ENCODE results near the gene EPB41L3. TPM values are rescaled to one million over a fixed set of nuclear protein-coding genes. Genes with fewer than 3 reads are reported as not detected.

EPB41L3 gene
- total and polyA plus RNA-seq, 2 experiments from 2014 or later = 20.8 to 22.2 TPM

DNA sequence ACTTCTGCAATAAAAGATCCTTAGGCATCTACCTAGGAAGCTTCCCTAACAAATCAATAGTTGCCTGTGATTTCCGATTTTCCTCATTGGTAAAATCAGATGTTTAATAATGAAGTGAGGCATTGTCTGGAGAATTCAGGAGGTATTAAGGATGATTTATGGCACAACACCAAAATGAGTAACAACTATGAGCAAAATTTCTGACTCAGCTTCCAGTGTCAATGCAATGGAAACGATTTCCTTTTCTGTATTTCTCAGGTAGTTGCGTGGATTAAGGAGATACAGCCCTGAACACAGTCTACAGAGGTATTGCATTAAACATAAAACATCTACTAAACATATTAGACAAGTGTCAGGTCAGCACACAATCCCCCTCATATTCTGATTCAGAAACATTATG, 99.5 kb downstream of the EPB41L3 start:
- no peaks in the 10 kb centered on the region for H3K9me3 ChIP-seq (ENCODE audit: low read depth)
- H3K36me3 ChIP-seq (ENCODE audit: low read depth) = no peaks in the 10 kb centered on the region
- H3K4me1 ChIP-seq (ENCODE audit: insufficient read depth) = peaks cover 5% of the 10 kb centered on the region
- no peak overlapping the region for H3K4me2 ChIP-seq (ENCODE audit: unreplicated experiment)
- no peak overlapping the region for H3K27ac ChIP-seq
- no peak overlapping the region for H3K4me3 ChIP-seq
- in situ Hi-C loops (cut with MboI) = no loop called here
- WGBS, 2 experiments (ENCODE audit: low coverage in 1 of 2, low lambda C conversion rate in 2 of 2, missing lambda C conversion rate in 2 of 2) = 29 to 34% methylated on average over 3 of the region's 3 CpGs
- H3K9ac ChIP-seq = no peak overlapping the region
- H2AFZ ChIP-seq = no peak overlapping the region
- no peaks in the 10 kb centered on the region for H3K79me2 ChIP-seq (ENCODE audit: insufficient read depth)
- no peak for TF ChIP-seq EZH2 (IDR thresholded peaks at IDR 0.05; ENCODE audit: insufficient read depth, poor library complexity, severe bottlenecking)
- TF ChIP-seq EZH2phosphoT487 (IDR thresholded peaks at IDR 0.05; ENCODE audit: insufficient read depth, low read depth) = no peak
- H3F3A ChIP-seq (ENCODE audit: insufficient read depth) = no peaks in the 10 kb centered on the region
- peak; percentile 73 for DNase-seq
- no peaks in the 10 kb centered on the region for H3K9me2 ChIP-seq (ENCODE audit: insufficient read depth)
- no peaks in the 10 kb centered on the region for H3K27me3 ChIP-seq (replicated peaks; ENCODE audit: insufficient read depth)
- H4K20me1 ChIP-seq (ENCODE audit: insufficient read depth) = no peaks in the 10 kb centered on the region

DNA sequence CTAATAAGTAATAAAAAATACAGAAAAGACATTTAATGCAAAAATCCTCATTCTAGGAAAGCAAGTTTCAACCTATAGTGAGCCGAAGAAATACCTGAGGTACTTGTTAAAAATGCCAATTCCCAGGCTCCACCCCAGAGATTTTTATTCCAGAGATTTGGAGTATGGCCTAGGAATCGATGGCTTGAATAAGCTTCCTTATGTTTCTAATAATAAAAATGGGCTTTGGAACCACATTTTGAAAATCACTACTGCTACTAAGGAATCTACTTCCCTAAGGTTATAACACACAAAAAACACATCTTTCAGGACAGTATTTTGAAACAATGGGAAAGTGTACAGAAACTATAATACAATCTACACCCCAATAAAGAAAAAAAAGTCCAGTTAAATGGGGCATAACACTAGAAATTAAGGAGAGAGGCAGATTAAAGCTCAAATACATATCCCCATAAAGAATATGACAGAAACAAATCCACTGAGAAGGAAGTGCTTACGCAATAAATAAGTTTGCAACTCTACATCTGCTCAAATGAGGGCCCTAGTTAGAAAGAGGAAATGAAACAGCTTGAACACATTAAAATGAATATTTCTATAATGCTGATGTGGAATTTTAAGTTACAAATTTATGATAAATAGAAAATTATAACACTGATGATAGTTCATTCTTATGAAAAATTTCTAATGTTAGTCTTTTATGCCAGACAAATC, 103.7 kb downstream of the EPB41L3 start:
- no peak for DNase-seq
- H3K4me1 ChIP-seq (ENCODE audit: insufficient read depth) = peaks cover 5% of the 10 kb centered on the region
- 36 to 50% methylated on average over 3 of the region's 3 CpGs for WGBS, 2 experiments (ENCODE audit: low coverage in 1 of 2, low lambda C conversion rate in 2 of 2, missing lambda C conversion rate in 2 of 2)
- H3F3A ChIP-seq (ENCODE audit: insufficient read depth) = no peaks in the 10 kb centered on the region
- H3K79me2 ChIP-seq (ENCODE audit: insufficient read depth) = no peaks in the 10 kb centered on the region
- H3K9me2 ChIP-seq (ENCODE audit: insufficient read depth) = no peaks in the 10 kb centered on the region
- H3K36me3 ChIP-seq (ENCODE audit: low read depth) = no peaks in the 10 kb centered on the region
- no peak overlapping the region for H3K9ac ChIP-seq
- H3K4me2 ChIP-seq (ENCODE audit: unreplicated experiment) = no peak overlapping the region
- no peaks in the 10 kb centered on the region for H4K20me1 ChIP-seq (ENCODE audit: insufficient read depth)
- TF ChIP-seq EZH2phosphoT487 (IDR thresholded peaks at IDR 0.05; ENCODE audit: insufficient read depth, low read depth) (no peak), EZH2 (IDR thresholded peaks at IDR 0.05; ENCODE audit: insufficient read depth, poor library complexity, severe bottlenecking) (no peak)
- in situ Hi-C loops (cut with MboI) = no loop called here
- no peak overlapping the region for H3K27ac ChIP-seq
- no peak overlapping the region for H3K4me3 ChIP-seq
- H2AFZ ChIP-seq = no peak overlapping the region
- H3K27me3 ChIP-seq (replicated peaks; ENCODE audit: insufficient read depth) = no peaks in the 10 kb centered on the region
- H3K9me3 ChIP-seq (ENCODE audit: low read depth) = no peaks in the 10 kb centered on the region

DNA sequence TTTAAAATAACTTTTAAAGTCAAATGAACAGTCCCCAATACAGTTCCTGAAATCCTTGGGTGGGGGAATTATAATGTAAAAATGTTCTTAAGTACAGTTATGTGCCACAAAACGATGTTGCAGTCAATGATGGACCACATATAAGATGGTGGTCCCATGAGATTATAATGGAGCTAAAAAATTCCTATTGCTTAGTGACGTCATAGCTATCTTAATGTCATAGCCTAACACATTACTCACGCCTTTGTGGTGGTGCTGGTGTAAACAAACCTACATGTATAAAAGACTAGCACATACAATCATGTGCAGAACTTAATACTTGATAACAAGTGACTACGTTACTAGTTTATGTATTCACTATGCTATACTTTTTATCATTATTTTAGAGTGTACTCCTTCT, 109.4 kb downstream of the EPB41L3 start:
- in situ Hi-C loops (cut with MboI) = no loop called here
- 89 to 90% methylated on average over 4 of the region's 4 CpGs for WGBS, 2 experiments (ENCODE audit: low coverage in 1 of 2, low lambda C conversion rate in 2 of 2, missing lambda C conversion rate in 2 of 2)

GRCh38 chr18:5431836-5432575, 111.8 kb downstream of the EPB41L3 start:
- H3K4me3 ChIP-seq = no peak overlapping the region
- no peaks in the 10 kb centered on the region for H3K36me3 ChIP-seq (ENCODE audit: low read depth)
- DNase-seq = no peak
- WGBS, 2 experiments (ENCODE audit: low coverage in 1 of 2, low lambda C conversion rate in 2 of 2, missing lambda C conversion rate in 2 of 2) = 89 to 92% methylated on average over 8 of the region's 8 CpGs
- no peaks in the 10 kb centered on the region for H4K20me1 ChIP-seq (ENCODE audit: insufficient read depth)
- no peaks in the 10 kb centered on the region for H3K9me2 ChIP-seq (ENCODE audit: insufficient read depth)
- no peaks in the 10 kb centered on the region for H3K79me2 ChIP-seq (ENCODE audit: insufficient read depth)
- H3K27ac ChIP-seq = no peak overlapping the region
- H3F3A ChIP-seq (ENCODE audit: insufficient read depth) = no peaks in the 10 kb centered on the region
- H3K9me3 ChIP-seq (ENCODE audit: low read depth) = no peaks in the 10 kb centered on the region
- no peak overlapping the region for H3K9ac ChIP-seq
- H3K4me2 ChIP-seq (ENCODE audit: unreplicated experiment) = no peak overlapping the region
- H3K27me3 ChIP-seq (replicated peaks; ENCODE audit: insufficient read depth) = no peaks in the 10 kb centered on the region
- TF ChIP-seq EZH2 (IDR thresholded peaks at IDR 0.05; ENCODE audit: insufficient read depth, poor library complexity, severe bottlenecking) (no peak), EZH2phosphoT487 (IDR thresholded peaks at IDR 0.05; ENCODE audit: insufficient read depth, low read depth) (no peak)
- no peak overlapping the region for H2AFZ ChIP-seq
- in situ Hi-C loops (cut with MboI) = no loop called here
- H3K4me1 ChIP-seq (ENCODE audit: insufficient read depth) = no peaks in the 10 kb centered on the region

More for the DNA sequence above, 109.4 kb downstream of the EPB41L3 start:
- Histone ChIP-seq H3K4me2 (ENCODE audit: unreplicated experiment) (no peak overlapping the region), H3K4me1 (ENCODE audit: insufficient read depth) (no peaks in the 10 kb centered on the region), H3K79me2 (ENCODE audit: insufficient read depth) (no peaks in the 10 kb centered on the region), H4K20me1 (ENCODE audit: insufficient read depth) (no peaks in the 10 kb centered on the region), H3K27me3 (replicated peaks; ENCODE audit: insufficient read depth) (no peaks in the 10 kb centered on the region), H3K36me3 (ENCODE audit: low read depth) (no peaks in the 10 kb centered on the region), H3K9ac (no peak overlapping the region), H2AFZ (no peak overlapping the region), H3K27ac (no peak overlapping the region), H3K4me3 (no peak overlapping the region), H3K9me3 (ENCODE audit: low read depth) (no peaks in the 10 kb centered on the region), H3F3A (ENCODE audit: insufficient read depth) (no peaks in the 10 kb centered on the region), H3K9me2 (ENCODE audit: insufficient read depth) (no peaks in the 10 kb centered on the region)
- DNase-seq = no peak
- TF ChIP-seq EZH2 (IDR thresholded peaks at IDR 0.05; ENCODE audit: insufficient read depth, poor library complexity, severe bottlenecking) (no peak), EZH2phosphoT487 (IDR thresholded peaks at IDR 0.05; ENCODE audit: insufficient read depth, low read depth) (no peak)

All from GM23248 (cell line).